ENCODE measurements around the gene LIMK1. TPM values are rescaled to one million over a fixed set of nuclear protein-coding genes. Genes with fewer than 3 reads are reported as not detected.

LIMK1 gene
- total RNA-seq, 1 experiment from 2014 or later: 63.8 TPM

GRCh38 chr7:74119831-74120230, 36.2 kb downstream of the LIMK1 start:
- peaks cover 3 to 7% of the 10 kb centered on the region in 2 experiments for H3K4me1 Mint-ChIP-seq
- no peak overlapping the region for H4K91ac ChIP-seq (ENCODE audit: insufficient read length, low read depth, low read length)
- H3K18ac ChIP-seq (ENCODE audit: insufficient read length, low read depth, low read length): no peak overlapping the region
- H3K27ac Mint-ChIP-seq: no peak overlapping the region; a peak in 1 of 7 replicates
- no peak overlapping the region for H3K4me2 ChIP-seq (ENCODE audit: insufficient read depth, insufficient read length, low read length)
- no peak for TF ChIP-seq CTCF (conservative IDR thresholded peaks at IDR 0.05)
- H3K23ac ChIP-seq (ENCODE audit: insufficient read length, low read depth, low read length): no peak overlapping the region
- no peak overlapping the region for H2BK120ac ChIP-seq (ENCODE audit: low read depth, low read length, poor library complexity, severe bottlenecking)
- no peaks in the 10 kb centered on the region for H3K23me2 ChIP-seq (ENCODE audit: insufficient read length, low read depth, low read length, poor library complexity, severe bottlenecking)
- H2AFZ ChIP-seq (ENCODE audit: low read length): no peak overlapping the region
- H2BK15ac ChIP-seq (ENCODE audit: low read depth, low read length): no peak overlapping the region
- H4K20me1 ChIP-seq (ENCODE audit: control insufficient read depth, insufficient read depth, insufficient read length): no peaks in the 10 kb centered on the region
- H3K27me3 ChIP-seq (ENCODE audit: insufficient read depth, low read length): no peaks in the 10 kb centered on the region
- H3K14ac ChIP-seq (ENCODE audit: insufficient read depth, low read length): no peak overlapping the region
- peaks cover 20 to 45% (median 41%) of the 10 kb centered on the region in 3 experiments; a peak in 6 of 7 replicates for H3K36me3 Mint-ChIP-seq (ENCODE audit: insufficient read depth in 1 of 3, low read depth in 3 of 3)
- no peak overlapping the region for H2BK12ac ChIP-seq (ENCODE audit: insufficient read length, low read depth, low read length)
- H3T11ph ChIP-seq (ENCODE audit: low read length): no peak overlapping the region
- no peak overlapping the region for H4K5ac ChIP-seq (ENCODE audit: insufficient read length, low read depth, low read length)
- WGBS (ENCODE audit: extremely low coverage, insufficient read length, low lambda C conversion rate): no CpG with 5 or more reads among the region's 4 CpGs
- no peak overlapping the region for H2BK5ac ChIP-seq (ENCODE audit: insufficient read length, low read length)
- no peaks in the 10 kb centered on the region for H3K27me3 Mint-ChIP-seq (ENCODE audit: low read depth)
- H2AK5ac ChIP-seq (ENCODE audit: insufficient read length, low read length): no peak overlapping the region
- H3K9me3 ChIP-seq (ENCODE audit: control insufficient read depth, low read depth, low read length): no peaks in the 10 kb centered on the region
- no peaks in the 10 kb centered on the region for H3K79me1 ChIP-seq (ENCODE audit: insufficient read depth, low read depth, low read length, poor library complexity, severe bottlenecking)
- no peak overlapping the region for H3K4me3 Mint-ChIP-seq
- no peaks in the 10 kb centered on the region for H3K4me1 ChIP-seq (ENCODE audit: insufficient read depth, low read length)
- H3K27ac ChIP-seq (ENCODE audit: insufficient read length, low read depth, low read length): no peak overlapping the region
- H3K9me3 Mint-ChIP-seq: peaks cover 0 to 4% of the 10 kb centered on the region in 2 experiments; a peak in 1 of 5 replicates
- no peak overlapping the region for H4K8ac ChIP-seq (replicated peaks; ENCODE audit: insufficient read length, low read depth, low read length)
- no peak overlapping the region for H3K56ac ChIP-seq (ENCODE audit: insufficient read length, low read depth, low read length)
- H3K79me2 ChIP-seq (ENCODE audit: insufficient read depth, low read length): no peaks in the 10 kb centered on the region
- no peak for DNase-seq
- H3K4ac ChIP-seq (ENCODE audit: low read depth, low read length): no peak overlapping the region
- H2BK20ac ChIP-seq (ENCODE audit: low read depth, low read length, poor library complexity, severe bottlenecking): no peak overlapping the region
- no peak overlapping the region for H3K9ac ChIP-seq (ENCODE audit: extremely low read depth, insufficient read length, low read length)
